ENCODE results near the gene PRR36.
"Not testable (repeated sequence)": the region's sequence is repeated elsewhere in the genome, so short reads cannot be mapped to it uniquely, and the experiment has no call there.

The PRR36 gene

DNA sequence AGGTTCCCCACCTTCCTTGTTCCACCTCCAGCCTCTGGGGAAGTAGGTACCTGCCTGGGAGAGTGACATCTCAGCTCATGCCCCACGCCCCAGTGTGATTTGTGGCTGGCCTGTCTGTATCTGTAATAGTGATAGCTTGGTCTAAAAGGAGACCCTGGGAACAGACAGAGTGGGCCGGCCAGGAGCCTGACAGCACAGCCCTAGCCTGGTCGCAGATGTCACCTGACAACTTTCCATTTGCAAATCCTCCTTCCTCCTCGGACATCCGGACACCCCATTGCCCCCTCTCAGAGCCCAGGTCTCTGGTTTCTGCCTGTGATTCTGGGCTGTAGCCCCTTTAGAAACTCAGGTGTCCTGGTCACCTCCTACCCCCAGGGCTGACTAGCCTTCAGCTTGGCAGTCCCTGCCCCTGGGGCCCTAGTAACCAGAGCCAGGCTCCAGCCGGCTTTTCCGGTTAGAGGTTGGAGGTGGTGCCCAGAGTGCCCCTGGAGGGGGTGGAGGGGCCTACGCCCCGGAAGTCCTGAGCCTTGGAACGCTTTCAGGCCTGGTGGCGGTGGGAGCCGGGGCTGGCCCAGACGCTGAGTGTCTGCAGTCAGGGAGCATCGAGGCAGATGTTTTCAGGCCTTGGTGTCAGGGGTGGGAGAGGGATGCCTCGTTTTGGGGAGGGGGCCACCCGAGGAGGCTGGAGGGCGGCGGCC is 20.6 kb upstream of the PRR36 start:
- TF ChIP-seq, protein P1, sequence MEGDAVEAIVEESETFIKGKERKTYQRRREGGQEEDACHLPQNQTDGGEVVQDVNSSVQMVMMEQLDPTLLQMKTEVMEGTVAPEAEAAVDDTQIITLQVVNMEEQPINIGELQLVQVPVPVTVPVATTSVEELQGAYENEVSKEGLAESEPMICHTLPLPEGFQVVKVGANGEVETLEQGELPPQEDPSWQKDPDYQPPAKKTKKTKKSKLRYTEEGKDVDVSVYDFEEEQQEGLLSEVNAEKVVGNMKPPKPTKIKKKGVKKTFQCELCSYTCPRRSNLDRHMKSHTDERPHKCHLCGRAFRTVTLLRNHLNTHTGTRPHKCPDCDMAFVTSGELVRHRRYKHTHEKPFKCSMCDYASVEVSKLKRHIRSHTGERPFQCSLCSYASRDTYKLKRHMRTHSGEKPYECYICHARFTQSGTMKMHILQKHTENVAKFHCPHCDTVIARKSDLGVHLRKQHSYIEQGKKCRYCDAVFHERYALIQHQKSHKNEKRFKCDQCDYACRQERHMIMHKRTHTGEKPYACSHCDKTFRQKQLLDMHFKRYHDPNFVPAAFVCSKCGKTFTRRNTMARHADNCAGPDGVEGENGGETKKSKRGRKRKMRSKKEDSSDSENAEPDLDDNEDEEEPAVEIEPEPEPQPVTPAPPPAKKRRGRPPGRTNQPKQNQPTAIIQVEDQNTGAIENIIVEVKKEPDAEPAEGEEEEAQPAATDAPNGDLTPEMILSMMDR (IDR thresholded peaks at IDR 0.05; ENCODE audit: insufficient read depth, low read length, missing control alignments) = no peak
- ChIA-PET POLR2A (no interaction called here), CTCF (interaction anchor here (2.5 kb wide), 1 partner anchor 26 kb away, joined by 8 read pairs; no protein-coding TSS in a partner anchor)
- no peak overlapping the region for H3K4me3 ChIP-seq (ENCODE audit: low read depth, low read length)
- DNase-seq (ENCODE audit: low read depth, low spot score) = no peak

DNA sequence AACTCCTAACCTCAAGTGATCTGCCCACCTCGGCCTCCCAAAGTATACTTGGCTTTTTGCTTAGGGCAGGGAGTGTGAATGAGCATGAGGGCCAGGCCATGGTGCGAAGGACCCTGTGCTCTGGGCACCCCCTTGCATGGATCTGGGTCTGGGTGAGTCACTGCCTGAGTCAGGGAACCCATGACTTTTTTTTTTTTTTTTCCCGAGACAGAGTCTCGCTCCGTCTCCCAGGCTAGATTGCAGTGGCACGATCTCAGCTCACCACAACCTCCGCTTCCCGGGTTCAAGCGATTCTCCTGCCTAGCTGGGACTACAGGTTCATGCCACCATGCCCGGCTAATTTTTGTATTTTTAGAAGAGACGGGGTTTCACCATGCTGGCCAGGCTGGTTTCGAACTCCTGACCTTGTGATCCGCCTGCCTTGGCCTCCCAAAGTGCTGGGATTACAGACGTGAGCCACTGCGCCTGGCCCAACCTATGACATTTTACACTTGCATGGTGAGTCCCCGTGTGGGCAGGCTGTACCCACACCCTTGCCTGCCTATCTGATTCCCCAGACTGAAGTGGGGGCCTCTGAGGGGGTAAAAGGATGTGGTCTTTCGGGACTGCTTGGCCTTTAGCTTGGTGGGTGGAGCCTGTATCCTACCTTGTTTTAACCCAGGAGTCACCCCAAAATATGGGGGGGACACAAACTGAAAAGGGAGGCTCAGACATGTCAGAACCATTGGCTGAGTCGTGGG is 19.3 kb upstream of the PRR36 start:
- POLR2A ChIA-PET = not testable (repeated sequence)

DNA sequence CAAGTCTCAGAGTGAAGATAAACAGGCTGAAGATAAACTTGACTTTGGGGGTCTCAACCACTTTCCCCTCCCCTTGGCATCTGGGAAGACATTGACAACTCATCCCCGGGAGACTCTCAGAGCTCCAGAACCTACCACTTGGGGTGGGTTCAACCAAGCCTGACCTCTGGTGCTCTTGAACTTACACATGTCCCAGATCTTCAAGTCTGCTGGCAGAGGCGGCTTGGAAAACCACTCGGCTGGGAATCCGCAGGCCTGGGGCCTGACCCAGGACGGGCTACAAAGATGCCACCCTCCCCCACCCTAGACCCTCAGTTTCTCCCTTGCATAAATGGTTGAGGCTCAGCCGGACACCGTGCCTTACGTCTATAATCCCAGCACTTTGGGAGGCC is 14.6 kb upstream of the PRR36 start:
- DNase-seq (ENCODE audit: low read depth, low spot score) = no peak
- H3K4me3 ChIP-seq (ENCODE audit: low read depth, low read length) = peak overlapping the region; percentile 83
- TF ChIP-seq, protein P1 (IDR thresholded peaks at IDR 0.05; ENCODE audit: insufficient read depth, low read length, missing control alignments) = no peak
- ChIA-PET CTCF (interaction anchor here (1.2 to 2.3 kb wide), 4 partner anchors 9 to 35 kb away, joined by 3 to 9 read pairs (median 5); no protein-coding TSS in a partner anchor), POLR2A (interaction anchor here (0.6 to 1.3 kb wide), 4 partner anchors 8 to 32 kb away, joined by 3 to 7 read pairs (median 4); partner anchors contain the start of gene MAP2K7)

More for the DNA sequence above, 19.3 kb upstream of the PRR36 start:
- not testable (repeated sequence) for DNase-seq (ENCODE audit: low read depth, low spot score); H3K4me3 ChIP-seq (ENCODE audit: low read depth, low read length)
- CTCF ChIA-PET = interaction anchor here (2.5 to 3.3 kb wide), 2 partner anchors 10 to 24 kb away, joined by 8 to 9 read pairs; partner anchors contain the start of gene MAP2K7

DNA sequence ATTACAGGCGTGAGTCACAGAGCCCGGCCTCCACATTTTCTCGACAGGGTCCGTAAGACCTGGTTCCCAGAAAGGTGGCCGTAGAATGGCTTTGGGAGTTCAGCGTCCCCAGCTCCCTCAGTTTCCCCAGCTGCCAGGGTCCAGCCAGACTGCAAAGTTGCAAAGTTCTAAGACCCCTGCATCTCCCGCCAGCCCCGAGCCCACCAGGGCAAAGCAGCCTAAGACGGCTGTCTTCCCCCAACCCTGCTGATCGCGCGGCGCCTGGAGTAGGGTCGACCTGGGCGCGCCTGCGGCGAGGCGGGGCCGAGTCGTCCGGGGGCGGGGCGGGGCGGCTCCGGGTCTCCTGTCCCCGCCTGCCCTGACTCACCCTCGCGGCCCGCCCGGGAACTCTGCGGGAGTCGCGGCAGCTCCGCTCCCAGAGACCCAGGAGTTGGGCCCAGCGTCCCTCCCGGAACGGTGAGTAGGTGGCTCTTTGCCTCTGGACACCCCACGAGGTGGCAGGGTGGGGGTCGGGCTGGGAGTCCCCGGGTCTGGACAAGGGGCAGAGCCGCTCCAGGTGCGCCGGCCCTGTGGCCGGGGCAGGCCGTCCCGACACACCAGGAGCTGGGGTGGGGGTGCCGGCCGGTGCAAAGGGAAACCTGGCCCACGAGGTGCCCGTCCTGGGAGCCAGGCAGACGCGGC is 14.1 kb upstream of the PRR36 start, which contains the start of gene LRRC8E:
TSS of gene LRRC8E (plus strand) at position 366 of the 681 bp plus-strand sequence. CDS start 7,094 bp downstream, outside the sequence.
- no peak for DNase-seq (ENCODE audit: low read depth, low spot score)
- ChIA-PET CTCF (interaction anchor here (1.2 to 2.3 kb wide), 4 partner anchors 9 to 35 kb away, joined by 3 to 9 read pairs (median 5); no protein-coding TSS in a partner anchor), POLR2A (interaction anchor here (0.6 to 1.3 kb wide), 4 partner anchors 9 to 33 kb away, joined by 3 to 7 read pairs (median 4); partner anchors contain the start of gene MAP2K7)
- TF ChIP-seq, protein P1 (IDR thresholded peaks at IDR 0.05; ENCODE audit: insufficient read depth, low read length, missing control alignments) = no peak
- peak within 1 kb of the TSS; percentile 83 for H3K4me3 ChIP-seq (ENCODE audit: low read depth, low read length)

DNA sequence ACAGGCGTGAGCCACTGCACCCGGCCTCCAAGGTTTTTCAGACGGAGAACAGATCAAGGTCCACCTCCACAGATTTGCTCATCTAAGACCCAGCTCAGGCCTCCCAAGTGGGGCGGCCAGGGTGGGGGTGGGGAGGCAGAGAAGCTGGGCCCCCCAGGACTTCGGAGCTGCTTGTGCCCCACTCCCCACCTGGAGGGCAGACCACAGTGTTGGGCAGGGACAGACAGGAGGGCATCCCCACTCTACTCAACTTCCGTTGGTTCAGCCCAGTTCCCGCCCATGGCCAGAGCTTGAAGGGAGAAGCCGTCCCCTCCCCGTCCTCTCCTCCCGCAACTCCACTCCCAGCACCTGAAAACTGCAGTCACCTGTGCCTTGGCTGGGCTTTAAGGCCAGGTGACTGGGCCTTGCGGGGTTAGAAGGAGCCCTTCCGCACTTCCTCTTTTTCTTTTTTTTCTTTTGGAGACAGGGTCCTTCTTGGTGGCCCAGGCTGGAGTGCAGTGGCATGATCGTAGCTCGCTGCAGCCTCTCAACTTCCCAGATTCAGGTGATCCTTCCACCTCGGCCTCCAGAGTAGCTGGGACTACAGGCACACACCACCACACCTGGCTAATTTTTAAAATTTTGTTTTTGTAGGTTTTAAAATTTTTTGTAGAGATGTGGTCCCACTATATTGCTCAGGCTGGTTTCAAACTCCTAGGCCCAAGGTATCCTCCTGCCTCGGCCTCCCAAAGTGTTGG is 13.4 kb upstream of the PRR36 start:
- TF ChIP-seq, protein P1 (IDR thresholded peaks at IDR 0.05; ENCODE audit: insufficient read depth, low read length, missing control alignments) = no peak
- POLR2A ChIA-PET = interaction anchor here (1.2 to 1.3 kb wide), 3 partner anchors 11 to 33 kb away, joined by 3 to 7 read pairs (median 4); partner anchors contain the start of gene MAP2K7
- DNase-seq (ENCODE audit: low read depth, low spot score) = no peak
- H3K4me3 ChIP-seq (ENCODE audit: low read depth, low read length) = peak overlapping the region; percentile 83; the same call in 1 of the 2 replicates
- CTCF ChIA-PET = interaction anchor here (1.1 to 2.8 kb wide), 6 partner anchors 14 to 34 kb away, joined by 3 to 13 read pairs (median 5); partner anchors contain the start of gene MAP2K7

DNA sequence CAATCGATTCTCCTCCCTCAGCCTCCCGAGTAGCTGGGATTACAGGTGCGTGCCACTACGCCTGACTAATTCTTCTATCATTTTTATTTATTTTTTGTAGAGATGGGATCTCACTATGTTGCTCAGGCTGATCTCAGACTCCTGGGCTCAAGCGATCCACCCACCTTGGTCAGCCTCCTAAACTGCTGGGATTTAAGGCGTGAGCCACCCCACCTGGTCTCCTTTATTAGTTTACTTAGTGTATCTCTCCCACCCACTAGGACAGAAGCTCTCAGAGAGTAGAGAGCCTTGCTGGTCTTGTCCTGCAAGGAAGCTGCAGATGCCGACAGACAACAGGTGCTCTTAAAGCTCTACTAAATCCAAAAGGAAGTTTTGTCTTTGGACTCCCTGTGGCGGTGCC is 11.6 kb upstream of the PRR36 start:
- TF ChIP-seq, protein P1 (IDR thresholded peaks at IDR 0.05; ENCODE audit: insufficient read depth, low read length, missing control alignments) = no peak
- H3K4me3 ChIP-seq (ENCODE audit: low read depth, low read length) = no peak overlapping the region
- DNase-seq (ENCODE audit: low read depth, low spot score) = no peak
- POLR2A ChIA-PET = no interaction called here
- CTCF ChIA-PET = interaction anchor here (1.0 to 2.8 kb wide), 2 partner anchors 16 to 18 kb away, joined by 4 to 13 read pairs; partner anchors contain the start of gene MAP2K7

Data from AG04449 (cell line).